Spleen (tissue), 11 donors: ENCODE measurements around the gene ARFGEF3. TPM values are rescaled to one million over a fixed set of nuclear protein-coding genes. Genes with fewer than 3 reads are reported as not detected.

ENCODE experiments used
- DNase-seq: peaks from one replicate; pipeline ENCODE4 v3.0.0-alpha.2; 2020
- H3K27ac ChIP-seq, 8 donors: fragments of 200-600 bp; sonication (generic) in 7 of 8; 1 replicate in 4 of 8; 2 replicates in 4 of 8; pipeline versions ENCODE4 v1.5.0 to v1.8.0; 2016 to 2021; ENCODE audit warnings: inconsistent platforms in 4 of 8, mild to moderate bottlenecking in 4 of 8, moderate library complexity in 1 of 8
- H3K27me3 ChIP-seq, 7 donors: fragments of 200-600 bp; sonication (generic) in 6 of 7; replicated peaks in 1 of 7; 1 replicate in 4 of 7; 2 replicates in 3 of 7; pipeline versions ENCODE4 v1.5.0 to v1.8.0; 2016 to 2021; ENCODE audit warnings: inconsistent platforms in 3 of 7, mild to moderate bottlenecking in 1 of 7
- H3K36me3 ChIP-seq, 6 donors: fragments of 200-600 bp; sonication (generic) in 5 of 6; 1 replicate in 4 of 6; 2 replicates in 2 of 6; pipeline versions ENCODE4 v1.5.0 to v1.8.0; 2016 to 2021; ENCODE audit warnings: inconsistent platforms in 2 of 6
- H3K4me1 ChIP-seq, 6 donors: fragments of 200-600 bp; sonication (generic) in 5 of 6; 1 replicate in 3 of 6; 2 replicates in 3 of 6; pipeline versions ENCODE4 v1.5.0 to v1.8.0; 2016 to 2021; ENCODE audit warnings: inconsistent platforms in 3 of 6
- H3K4me3 ChIP-seq, 8 donors: fragments of 200-600 bp; sonication (generic) in 7 of 8; 1 replicate in 4 of 8; 2 replicates in 4 of 8; pipeline versions ENCODE4 v1.5.0 to v1.8.0; 2016 to 2021; ENCODE audit warnings: inconsistent platforms in 4 of 8, mild to moderate bottlenecking in 4 of 8, moderate library complexity in 2 of 8
- H3K9me3 ChIP-seq, 8 donors: fragments of 200-600 bp; sonication (generic) in 7 of 8; 1 replicate in 4 of 8; 2 replicates in 4 of 8; pipeline versions ENCODE4 v1.5.0 to v1.8.0; 2016 to 2021; ENCODE audit warnings: inconsistent platforms in 4 of 8
- CTCF ChIP-seq, 11 experiments: fragments of 200-600 bp in 7 of 11; fragments of 450-650 bp in 4 of 11; sonication (generic) in 4 of 11; IDR thresholded peaks in 8 of 11; conservative IDR thresholded peaks in 3 of 11; 1 replicate in 7 of 11; 2 replicates in 4 of 11; pipeline versions ENCODE4 v1.4.0 to v1.8.0; 2016 to 2021; ENCODE audit warnings: antibody characterized with exemption in 11 of 11, inconsistent platforms in 4 of 11, mild to moderate bottlenecking in 1 of 11
- POLR2A ChIP-seq, 3 donors: fragments of 450-650 bp; IDR thresholded peaks; one replicate each; pipeline ENCODE4 v1.5.1; 2017; ENCODE audit warnings: antibody characterized with exemption in 3 of 3, mild to moderate bottlenecking in 1 of 3
- POLR2AphosphoS5 ChIP-seq, 3 donors: sonication (generic); formaldehyde crosslinking; IDR thresholded peaks; one replicate each; pipeline ENCODE4 v1.5.1; 2017; ENCODE audit warnings: antibody characterized with exemption in 3 of 3
- WGBS, 5 donors: extraction: QIAGEN DNeasy Blood & Tissue Kit in 3 of 5; methylation state at CpG; one replicate each; pipeline versions ENCODE4 v1.1.5 to v1.1.7; 2013 to 2018; 5-methylcytosine and 5-hydroxymethylcytosine counted together
- intact Hi-C: fragments of 100-400 bp; cut with DNase I; formaldehyde crosslinking; loops from one replicate; pipeline ENCODE4 v1.15.0; 2023; ENCODE audit warnings: low total_unique reads
- polyA plus RNA-seq, 3 donors: library from polyadenylated mRNA; stranded (reverse); fragments of 200-250 nt; gene quantifications; one replicate each; pipeline ENCODE4 v1.2.1, GENCODE V29; 2013
- total RNA-seq, 7 donors: library from RNA; depleted of rRNA in 3 of 7; stranded (reverse); fragments of >200 nt in 3 of 7; fragmentation: NEBNext Ultra II Directional in 4 of 7; extraction: Animal tissue kit (Norgen Biotek cat#: 25700) in 4 of 7; gene quantifications; one replicate each; pipeline versions ENCODE4 v1.1.0 to v1.2.1, GENCODE V29; 2016 to 2021
- donor health status: healthy with polysubstance abuse.
- donor health status: DM: no; HTN: no; CAD: no; lungs with moderate emphysema.
- donor health status: DM: no; HTN: no; CAD: no.
- donor health status: Bipolar disorder and iron deficiency.
- donor health status: healthy.
- donor health status: DM: no; HTN: no; CAD: no.
- donor health status: DM: yes; HTN: yes; CAD: no.

The ARFGEF3 gene
- total and polyA plus RNA-seq, 10 donors: 0.09 to 3.1 (median 1.7) TPM

- H3K4me3 ChIP-seq: peak overlapping the region in 2 of 8 donors; percentile 63 to 76
Measured at GRCh38 chr6:138162955-138163575, 1.3 kb downstream of the ARFGEF3 start.

DNA sequence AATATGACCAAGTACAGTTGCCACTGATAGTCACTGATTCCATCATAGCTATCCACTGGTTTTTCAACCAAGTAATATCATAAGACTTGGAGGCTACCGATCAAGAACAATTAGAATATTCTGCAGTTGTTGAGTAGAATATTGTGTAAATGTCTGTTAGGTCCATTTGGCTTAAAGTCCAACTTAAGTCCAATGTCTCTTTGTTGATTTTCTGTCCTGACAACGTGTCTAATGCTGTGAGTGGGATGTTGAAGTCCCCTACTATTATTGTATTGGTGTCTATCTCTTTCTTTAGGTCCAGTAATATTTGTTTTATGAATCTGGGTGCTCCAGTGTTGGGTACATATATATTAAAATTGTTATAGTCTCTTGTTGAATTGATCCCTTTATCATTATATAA is 13.9 kb downstream of the ARFGEF3 start:
- Histone ChIP-seq H3K4me3 (no peak overlapping the region), H3K4me1 (no peaks in the 10 kb centered on the region), H3K27me3 (peaks cover 0 to 16% (median 0%) of the 10 kb centered on the region in 7 donors), H3K27ac (no peak overlapping the region), H3K36me3 (no peaks in the 10 kb centered on the region), H3K9me3 (peaks cover 3 to 43% (median 38%) of the 10 kb centered on the region in 8 donors)
- DNase-seq: no peak
- 78 to 84% (median 82%) methylated on average over 2 of the region's 2 CpGs for WGBS, 5 donors
- intact Hi-C loops: no loop called here
- TF ChIP-seq POLR2A (IDR thresholded peaks at IDR 0.05): no peak
- TF ChIP-seq POLR2AphosphoS5 (IDR thresholded peaks at IDR 0.05): no peak

More at GRCh38 chr6:138162955-138163575, 1.3 kb downstream of the ARFGEF3 start:
- Histone ChIP-seq H3K4me1 (peaks cover 5 to 21% (median 18%) of the 10 kb centered on the region in 6 donors), H3K36me3 (no peaks in the 10 kb centered on the region), H3K27ac (no peak overlapping the region), H3K9me3 (no peaks in the 10 kb centered on the region), H3K27me3 (peaks cover 0 to 81% (median 40%) of the 10 kb centered on the region in 7 donors)
- 60 to 71% (median 69%) methylated on average over 5 of the region's 5 CpGs for WGBS, 5 donors
- no peak for DNase-seq
- TF ChIP-seq POLR2AphosphoS5 (IDR thresholded peaks at IDR 0.05) (no peak), POLR2A (IDR thresholded peaks at IDR 0.05) (no peak), CTCF (IDR thresholded peaks at IDR 0.05 in 8 of 11, conservative IDR thresholded peaks at IDR 0.05 in 3 of 11) (no peak)
- intact Hi-C loops: no loop called here

DNA sequence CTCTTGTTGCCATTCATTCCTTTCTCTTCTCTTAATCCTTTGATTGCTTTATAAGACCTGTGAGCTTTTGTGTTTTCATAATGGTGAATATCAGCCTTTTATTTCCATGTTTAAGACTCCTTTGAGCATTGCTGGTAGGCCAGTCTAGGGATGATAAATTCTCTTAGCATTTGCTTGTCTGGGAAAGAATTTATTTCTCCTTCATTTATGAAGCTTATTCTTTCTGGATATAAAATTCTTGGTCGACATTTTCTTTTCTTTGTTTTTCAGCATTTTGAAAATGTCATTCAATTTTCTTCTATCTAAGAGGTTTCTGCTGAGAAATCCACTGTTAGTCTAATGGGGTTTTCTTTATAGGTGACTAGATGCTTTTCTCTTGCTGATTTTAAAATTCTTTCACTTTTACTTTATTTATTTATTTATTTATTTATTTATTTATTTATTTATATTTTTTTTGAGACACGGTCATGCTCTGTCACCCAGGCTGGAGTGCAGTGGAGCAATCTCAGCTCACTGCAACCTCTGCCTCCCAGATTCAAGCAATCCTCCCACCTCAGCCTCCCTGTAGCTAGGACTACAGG is 15.0 kb downstream of the ARFGEF3 start:
- no peak overlapping the region for H3K4me3 ChIP-seq
- H3K27me3 ChIP-seq: peaks cover 0 to 21% (median 0%) of the 10 kb centered on the region in 7 donors
- H3K36me3 ChIP-seq: no peaks in the 10 kb centered on the region
- H3K27ac ChIP-seq: no peak overlapping the region
- no peak for TF ChIP-seq CTCF (IDR thresholded peaks at IDR 0.05 in 8 of 11, conservative IDR thresholded peaks at IDR 0.05 in 3 of 11)
- no peak for TF ChIP-seq POLR2A (IDR thresholded peaks at IDR 0.05)
- no peak for TF ChIP-seq POLR2AphosphoS5 (IDR thresholded peaks at IDR 0.05)
- H3K9me3 ChIP-seq: peaks cover 3 to 43% (median 38%) of the 10 kb centered on the region in 8 donors
- 81 to 93% (median 88%) methylated on average over 2 of the region's 2 CpGs for WGBS, 5 donors
- DNase-seq: no peak
- H3K4me1 ChIP-seq: no peaks in the 10 kb centered on the region
- intact Hi-C loops: no loop called here

GRCh38 chr6:138182939-138183789 is 21.4 kb downstream of the ARFGEF3 start:
- DNase-seq: no peak
- Histone ChIP-seq H3K4me3 (no peak overlapping the region), H3K27ac (no peak overlapping the region), H3K9me3 (peaks cover 0 to 14% (median 9%) of the 10 kb centered on the region in 8 donors), H3K4me1 (no peaks in the 10 kb centered on the region), H3K27me3 (peaks cover 0 to 22% (median 0%) of the 10 kb centered on the region in 7 donors), H3K36me3 (no peaks in the 10 kb centered on the region)
- intact Hi-C loops: no loop called here
- 70 to 85% (median 77%) methylated on average over 8 of the region's 8 CpGs for WGBS, 5 donors
- TF ChIP-seq POLR2A (IDR thresholded peaks at IDR 0.05): no peak
- no peak for TF ChIP-seq POLR2AphosphoS5 (IDR thresholded peaks at IDR 0.05)
- TF ChIP-seq CTCF (IDR thresholded peaks at IDR 0.05 in 8 of 11, conservative IDR thresholded peaks at IDR 0.05 in 3 of 11): no peak
